Gastroesophageal sphincter (tissue), 4 donors: ENCODE data around the gene CSF3. TPM values are rescaled to one million over a fixed set of nuclear protein-coding genes. Genes with fewer than 3 reads are reported as not detected.
A peak's percentile ranks its signal among the peaks of the same experiment; 100 is the strongest.

ENCODE experiments used
- ATAC-seq: fragments of 150-250 bp; one replicate; pipeline ENCODE4 v1.9.1; 2016; ENCODE audit warnings: mild to moderate bottlenecking, moderate library complexity
- H3K27ac ChIP-seq, 4 donors: fragments of 200-600 bp; sonication (generic) in 3 of 4; 1 replicate in 3 of 4; 2 replicates in 1 of 4; pipeline ENCODE4 v1.5.1; 2016 to 2019
- H3K27me3 ChIP-seq: fragments of 200-600 bp; sonication (generic); one replicate; pipeline ENCODE4 v1.5.1; 2019
- H3K36me3 ChIP-seq, 2 donors: fragments of 200-600 bp; sonication (generic); one replicate each; pipeline ENCODE4 v1.5.1; 2019; ENCODE audit warnings: control low read depth in 1 of 2
- H3K4me1 ChIP-seq, 3 donors: fragments of 200-600 bp; sonication (generic); 1 replicate in 2 of 3; 2 replicates in 1 of 3; pipeline ENCODE4 v1.5.1; 2016 to 2019; ENCODE audit warnings: control low read depth in 2 of 3
- H3K4me3 ChIP-seq, 2 donors: fragments of 200-600 bp; sonication (generic); one replicate each; pipeline ENCODE4 v1.5.1; 2019; ENCODE audit warnings: mild to moderate bottlenecking in 1 of 2, moderate library complexity in 1 of 2
- H3K9me3 ChIP-seq, 3 donors: fragments of 200-600 bp; sonication (generic); one replicate each; pipeline ENCODE4 v1.5.1; 2017 to 2019; ENCODE audit warnings: control low read depth in 2 of 3
- EP300 ChIP-seq: sonication (generic); formaldehyde crosslinking; IDR thresholded peaks from one replicate; pipeline ENCODE4 v1.6.1; 2017; ENCODE audit warnings: antibody characterized with exemption, mild to moderate bottlenecking
- POLR2A ChIP-seq, 2 donors: fragments of 450-650 bp; IDR thresholded peaks; one replicate each; pipeline ENCODE4 v1.6.1; 2017; ENCODE audit warnings: antibody characterized with exemption in 2 of 2, mild to moderate bottlenecking in 2 of 2, moderate library complexity in 1 of 2
- POLR2AphosphoS5 ChIP-seq: sonication (generic); formaldehyde crosslinking; IDR thresholded peaks from one replicate; pipeline ENCODE4 v1.6.1; 2017; ENCODE audit warnings: antibody characterized with exemption
- WGBS, 2 donors: methylation state at CpG; one replicate each; pipeline ENCODE4 v1.1.5; 2018; ENCODE audit warnings: low coverage in 1 of 2; 5-methylcytosine and 5-hydroxymethylcytosine counted together
- total RNA-seq, 4 donors: library from RNA; depleted of rRNA; stranded (reverse); fragments of >200 nt; gene quantifications; one replicate each; pipeline ENCODE4 v1.1.0, GENCODE V29; 2016
- TF ChIP-seq, protein P1 (sequence below), 4 experiments: fragments of 200-600 bp in 2 of 4; fragments of 450-650 bp in 2 of 4; sonication (generic) in 1 of 4; IDR thresholded peaks; one replicate each; pipeline ENCODE4 v1.5.1; 2017 to 2019; ENCODE audit warnings: antibody characterized with exemption in 4 of 4, mild to moderate bottlenecking in 2 of 4, moderate library complexity in 2 of 4

The CSF3 gene
- total RNA-seq, 4 donors from 2014 or later = 9.3 TPM; not detected in 3

DNA sequence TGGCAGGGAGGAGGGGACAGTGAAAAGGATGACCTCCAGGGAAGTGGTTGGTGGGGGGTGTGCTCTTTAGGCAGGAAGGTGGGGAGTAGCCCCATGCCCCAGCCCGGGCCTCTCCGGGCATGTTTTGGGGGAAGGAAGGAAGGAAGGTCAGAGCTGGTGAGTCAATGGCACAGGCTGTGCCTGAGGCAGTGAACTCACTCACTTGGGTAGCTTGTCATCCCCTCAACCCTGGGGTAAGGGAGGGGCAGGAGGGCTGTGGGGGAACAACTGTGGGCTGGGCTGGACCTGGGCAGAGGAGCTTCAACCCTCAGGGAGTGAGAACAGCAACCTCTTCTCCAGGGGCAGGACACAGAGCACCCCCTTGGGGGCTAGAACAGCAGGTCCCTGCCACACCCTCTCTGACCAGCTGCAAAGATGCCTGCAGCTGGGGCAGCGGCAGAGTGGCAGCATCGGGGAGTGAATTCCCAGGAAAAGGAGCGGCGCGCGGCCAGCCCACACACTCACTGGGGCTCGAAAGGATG is 6.3 kb downstream of the CSF3 start:
- Histone ChIP-seq H3K27ac (peak overlapping the region in 3 of 4 donors; percentile 48 to 68 (median 68)), H3K36me3 (peaks cover 0 to 71% of the 10 kb centered on the region in 2 donors), H3K4me1 (peaks cover 0 to 89% (median 53%) of the 10 kb centered on the region in 3 donors), H3K27me3 (no peaks in the 10 kb centered on the region), H3K4me3 (no peak overlapping the region), H3K9me3 (no peaks in the 10 kb centered on the region)
- TF ChIP-seq POLR2AphosphoS5 (peak; percentile 81), POLR2A (IDR thresholded peaks at IDR 0.05) (no peak)
- 17 to 33% methylated on average over 1 to 2 of the region's 9 CpGs for WGBS, 2 donors
- peak; percentile 31 for ATAC-seq

DNA sequence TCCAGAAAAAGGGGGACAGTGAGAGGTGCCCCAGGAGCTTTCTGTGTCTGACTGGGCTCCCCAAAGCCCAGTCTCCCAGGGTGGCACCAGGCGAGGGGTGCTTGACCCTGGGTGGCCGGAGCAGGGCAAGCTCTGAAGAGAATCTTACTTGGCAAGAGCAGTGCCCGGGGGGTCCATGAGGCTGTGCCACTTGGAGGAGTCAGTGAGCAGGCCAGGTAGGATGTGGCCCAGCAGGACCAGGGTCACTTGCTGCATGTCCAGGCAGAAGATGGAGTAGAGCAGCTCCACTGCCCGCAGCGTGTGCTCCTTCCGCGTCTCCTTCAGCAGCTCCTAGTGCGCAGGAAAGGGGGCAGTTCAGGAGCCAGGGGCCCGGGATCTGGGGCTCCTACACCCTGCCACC is 7.3 kb downstream of the CSF3 start:
- Histone ChIP-seq H3K9me3 (no peaks in the 10 kb centered on the region), H3K4me3 (no peak overlapping the region), H3K27me3 (no peaks in the 10 kb centered on the region), H3K27ac (peak overlapping the region in 2 of 4 donors; percentile 48 to 68), H3K4me1 (peaks cover 0 to 87% (median 53%) of the 10 kb centered on the region in 3 donors), H3K36me3 (peaks cover 0 to 77% of the 10 kb centered on the region in 2 donors)
- TF ChIP-seq, protein P1, sequence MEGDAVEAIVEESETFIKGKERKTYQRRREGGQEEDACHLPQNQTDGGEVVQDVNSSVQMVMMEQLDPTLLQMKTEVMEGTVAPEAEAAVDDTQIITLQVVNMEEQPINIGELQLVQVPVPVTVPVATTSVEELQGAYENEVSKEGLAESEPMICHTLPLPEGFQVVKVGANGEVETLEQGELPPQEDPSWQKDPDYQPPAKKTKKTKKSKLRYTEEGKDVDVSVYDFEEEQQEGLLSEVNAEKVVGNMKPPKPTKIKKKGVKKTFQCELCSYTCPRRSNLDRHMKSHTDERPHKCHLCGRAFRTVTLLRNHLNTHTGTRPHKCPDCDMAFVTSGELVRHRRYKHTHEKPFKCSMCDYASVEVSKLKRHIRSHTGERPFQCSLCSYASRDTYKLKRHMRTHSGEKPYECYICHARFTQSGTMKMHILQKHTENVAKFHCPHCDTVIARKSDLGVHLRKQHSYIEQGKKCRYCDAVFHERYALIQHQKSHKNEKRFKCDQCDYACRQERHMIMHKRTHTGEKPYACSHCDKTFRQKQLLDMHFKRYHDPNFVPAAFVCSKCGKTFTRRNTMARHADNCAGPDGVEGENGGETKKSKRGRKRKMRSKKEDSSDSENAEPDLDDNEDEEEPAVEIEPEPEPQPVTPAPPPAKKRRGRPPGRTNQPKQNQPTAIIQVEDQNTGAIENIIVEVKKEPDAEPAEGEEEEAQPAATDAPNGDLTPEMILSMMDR (IDR thresholded peaks at IDR 0.05) = no peak
- TF ChIP-seq EP300 (no peak), POLR2A (IDR thresholded peaks at IDR 0.05) (no peak), POLR2AphosphoS5 (no peak)
- no peak for ATAC-seq
- 93% methylated on average over 6 of the region's 9 CpGs; no CpG with 5 or more reads in 1 of the 2 donors for WGBS, 2 donors

DNA sequence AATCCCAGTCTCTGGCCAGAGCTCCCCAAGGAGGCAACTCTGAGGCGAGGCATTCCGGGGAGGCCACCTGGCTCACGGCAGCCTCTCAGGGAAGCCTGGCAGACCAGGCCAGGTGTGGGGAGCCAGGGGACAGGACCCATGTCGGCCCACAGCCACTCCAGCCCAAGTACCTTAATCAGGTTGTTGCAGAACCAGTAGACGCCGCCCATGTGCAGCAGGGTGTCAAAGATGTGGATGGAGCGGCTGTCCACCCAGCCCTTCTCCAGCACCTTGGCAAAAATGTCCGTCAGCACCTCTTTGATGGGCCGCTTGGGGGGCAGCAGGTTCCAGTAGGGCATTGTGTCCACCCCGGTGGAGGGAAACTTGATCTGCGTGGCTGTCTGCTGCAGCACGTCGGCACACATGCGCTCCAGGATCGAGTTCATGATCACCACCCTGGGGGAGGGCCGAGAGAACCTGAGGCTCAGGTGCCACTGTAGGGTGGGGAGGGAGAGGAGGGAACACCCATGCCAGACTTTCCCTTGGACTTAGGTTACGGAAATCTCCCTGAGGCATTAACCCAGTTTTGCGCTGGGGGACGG is 7.8 kb downstream of the CSF3 start:
- peaks cover 0 to 83% of the 10 kb centered on the region in 2 donors for H3K36me3 ChIP-seq
- no peak overlapping the region for H3K4me3 ChIP-seq
- no peak for TF ChIP-seq POLR2AphosphoS5
- TF ChIP-seq, protein P1 (IDR thresholded peaks at IDR 0.05) = no peak
- no peak for TF ChIP-seq EP300
- no peak for TF ChIP-seq POLR2A (IDR thresholded peaks at IDR 0.05)
- ATAC-seq = no peak
- H3K9me3 ChIP-seq = no peaks in the 10 kb centered on the region
- H3K4me1 ChIP-seq = peaks cover 0 to 82% (median 48%) of the 10 kb centered on the region in 3 donors
- H3K27ac ChIP-seq = peak overlapping the region in 2 of 4 donors; percentile 2 to 48
- no peaks in the 10 kb centered on the region for H3K27me3 ChIP-seq
- 77 to 86% methylated on average over 6 to 7 of the region's 19 CpGs for WGBS, 2 donors

DNA sequence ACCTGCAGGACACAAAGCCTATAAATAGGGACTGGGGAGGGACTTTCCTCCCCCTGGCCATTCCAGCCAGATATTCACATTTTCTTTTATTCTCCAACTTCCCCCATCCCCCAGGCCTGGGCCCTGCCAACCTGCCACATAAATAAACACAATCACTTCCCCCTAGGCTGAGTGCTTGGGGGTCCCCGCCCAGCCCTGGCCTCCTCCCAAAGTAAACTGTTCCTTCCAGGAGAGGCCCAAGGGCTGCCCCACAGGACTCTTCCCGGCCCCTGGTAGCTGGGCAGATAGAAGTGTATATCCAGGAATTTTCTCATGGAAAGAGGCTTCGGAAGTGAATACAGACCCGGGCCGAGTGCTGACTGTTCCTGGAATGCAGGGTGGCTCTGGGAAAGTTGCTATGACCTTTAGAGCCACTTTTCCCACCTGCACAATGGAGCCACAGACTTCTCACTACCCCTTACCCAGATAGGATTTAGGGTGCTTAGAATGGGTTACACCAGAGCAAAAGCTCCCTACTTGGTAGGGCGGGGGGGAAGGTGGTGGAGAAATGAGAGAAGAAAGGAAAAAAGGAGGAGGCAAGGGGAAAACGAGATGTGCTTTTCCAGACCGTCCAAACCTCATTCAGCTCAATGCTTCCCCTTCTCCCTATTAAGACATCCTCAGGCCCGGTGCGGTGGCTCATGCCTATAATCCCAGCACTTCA is 8.5 kb downstream of the CSF3 start:
- ATAC-seq = peak; percentile 24
- TF ChIP-seq, protein P1 (IDR thresholded peaks at IDR 0.05) = no peak
- TF ChIP-seq POLR2AphosphoS5 = peak; percentile 36
- Histone ChIP-seq H3K4me3 (no peak overlapping the region), H3K27ac (peak overlapping the region in 3 of 4 donors; percentile 2 to 50 (median 48)), H3K9me3 (no peaks in the 10 kb centered on the region), H3K4me1 (peaks cover 0 to 75% (median 43%) of the 10 kb centered on the region in 3 donors), H3K27me3 (no peaks in the 10 kb centered on the region), H3K36me3 (peaks cover 0 to 90% of the 10 kb centered on the region in 2 donors)
- WGBS, 2 donors = 41 to 100% methylated on average over 1 to 8 of the region's 10 CpGs

DNA sequence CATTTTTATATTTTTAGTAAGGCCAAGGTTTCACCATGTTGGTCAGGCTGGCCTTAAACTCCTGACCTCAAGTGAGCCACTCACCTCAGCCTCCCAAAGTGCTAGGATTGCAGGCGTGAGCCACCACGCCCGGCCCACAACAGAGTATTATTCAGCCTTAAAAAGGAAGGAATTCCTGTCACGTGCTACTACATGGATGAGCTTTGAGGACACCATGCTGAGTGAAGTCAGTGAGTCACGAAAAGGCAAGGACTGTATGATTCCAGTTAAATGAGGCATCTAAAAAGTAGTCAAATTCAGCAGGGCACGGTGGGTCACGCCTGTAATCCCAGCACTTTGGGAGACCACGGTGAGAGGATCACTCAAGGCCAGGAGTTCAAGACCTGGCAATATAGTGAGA is 9.7 kb downstream of the CSF3 start:
- H3K4me1 ChIP-seq = peaks cover 0 to 63% (median 35%) of the 10 kb centered on the region in 3 donors
- no peak overlapping the region for H3K27ac ChIP-seq
- H3K4me3 ChIP-seq = no peak overlapping the region
- no peaks in the 10 kb centered on the region for H3K9me3 ChIP-seq
- H3K36me3 ChIP-seq = peaks cover 0 to 94% of the 10 kb centered on the region in 2 donors
- TF ChIP-seq POLR2A (IDR thresholded peaks at IDR 0.05) (no peak), EP300 (no peak), POLR2AphosphoS5 (no peak)
- TF ChIP-seq, protein P1 (IDR thresholded peaks at IDR 0.05) = no peak
- 80 to 85% methylated on average over 2 to 6 of the region's 8 CpGs for WGBS, 2 donors
- no peak for ATAC-seq
- H3K27me3 ChIP-seq = no peaks in the 10 kb centered on the region
